GM10266 (cell line): Measurements from ENCODE around the gene NTSR1.

Source experiments
- DNase-seq: peaks from one replicate; pipeline ENCODE4 v3.0.0; 2012; ENCODE audit errors: extremely low spot score
- TF ChIP-seq, protein P1 (sequence below): IDR thresholded peaks from 2 replicates; pipeline ENCODE4 v1.5.1; 2012; ENCODE audit warnings: mild to moderate bottlenecking, low read depth; ENCODE audit not compliant: control insufficient read depth, insufficient read depth; ENCODE audit errors: missing control alignments

The NTSR1 gene

GRCh38 chr20:62786157-62786556 is 77.5 kb downstream of the NTSR1 start:
- DNase-seq = no peak

GRCh38 chr20:62787321-62787720 is 78.7 kb downstream of the NTSR1 start:
- TF ChIP-seq, protein P1, sequence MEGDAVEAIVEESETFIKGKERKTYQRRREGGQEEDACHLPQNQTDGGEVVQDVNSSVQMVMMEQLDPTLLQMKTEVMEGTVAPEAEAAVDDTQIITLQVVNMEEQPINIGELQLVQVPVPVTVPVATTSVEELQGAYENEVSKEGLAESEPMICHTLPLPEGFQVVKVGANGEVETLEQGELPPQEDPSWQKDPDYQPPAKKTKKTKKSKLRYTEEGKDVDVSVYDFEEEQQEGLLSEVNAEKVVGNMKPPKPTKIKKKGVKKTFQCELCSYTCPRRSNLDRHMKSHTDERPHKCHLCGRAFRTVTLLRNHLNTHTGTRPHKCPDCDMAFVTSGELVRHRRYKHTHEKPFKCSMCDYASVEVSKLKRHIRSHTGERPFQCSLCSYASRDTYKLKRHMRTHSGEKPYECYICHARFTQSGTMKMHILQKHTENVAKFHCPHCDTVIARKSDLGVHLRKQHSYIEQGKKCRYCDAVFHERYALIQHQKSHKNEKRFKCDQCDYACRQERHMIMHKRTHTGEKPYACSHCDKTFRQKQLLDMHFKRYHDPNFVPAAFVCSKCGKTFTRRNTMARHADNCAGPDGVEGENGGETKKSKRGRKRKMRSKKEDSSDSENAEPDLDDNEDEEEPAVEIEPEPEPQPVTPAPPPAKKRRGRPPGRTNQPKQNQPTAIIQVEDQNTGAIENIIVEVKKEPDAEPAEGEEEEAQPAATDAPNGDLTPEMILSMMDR = no peak
- no peak for DNase-seq

More at GRCh38 chr20:62786157-62786556, 77.5 kb downstream of the NTSR1 start:
- TF ChIP-seq, protein P1 = no peak

DNA sequence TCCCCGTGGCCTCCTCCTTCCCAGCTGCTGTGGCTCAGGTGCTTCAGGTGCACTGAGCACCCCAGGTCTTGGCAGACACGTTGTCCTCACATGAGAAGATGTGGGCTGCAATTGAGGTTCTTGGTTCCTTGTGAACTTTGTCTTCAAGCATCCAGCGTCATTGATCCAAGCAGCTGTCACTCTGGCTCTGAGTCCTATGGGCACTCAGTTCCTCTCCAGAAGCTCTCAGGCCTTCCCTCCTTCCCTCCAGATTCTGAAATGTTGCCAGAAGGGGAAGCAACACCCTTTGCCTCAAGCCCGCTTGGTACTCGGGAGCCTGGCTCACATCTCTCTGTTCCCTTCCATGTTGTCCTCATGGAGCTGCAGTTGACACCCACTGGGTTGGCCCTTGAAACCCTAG is 79.2 kb downstream of the NTSR1 start:
- TF ChIP-seq, protein P1 = no peak
- DNase-seq = no peak

DNA sequence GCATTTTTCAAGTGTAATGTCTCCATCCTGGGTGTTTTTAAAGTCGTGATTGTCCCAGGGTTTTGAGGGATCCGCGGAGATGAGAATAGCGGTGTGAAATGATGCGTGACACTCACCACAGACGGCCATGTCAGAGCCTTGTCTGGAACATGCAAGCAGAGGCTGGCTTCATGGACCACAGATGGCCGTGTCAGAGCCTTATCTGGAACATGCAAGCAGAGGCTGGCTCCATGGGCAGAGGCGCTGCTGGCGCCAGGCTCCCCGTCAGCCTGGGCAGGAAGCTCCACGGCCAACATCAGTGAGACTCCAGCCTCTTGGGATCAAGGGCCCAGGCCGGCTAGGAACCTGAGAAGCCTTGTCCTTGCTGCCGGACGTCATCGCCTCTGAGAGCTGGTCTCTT is 80.0 kb downstream of the NTSR1 start:
- no peak for DNase-seq
- TF ChIP-seq, protein P1 = no peak

DNA sequence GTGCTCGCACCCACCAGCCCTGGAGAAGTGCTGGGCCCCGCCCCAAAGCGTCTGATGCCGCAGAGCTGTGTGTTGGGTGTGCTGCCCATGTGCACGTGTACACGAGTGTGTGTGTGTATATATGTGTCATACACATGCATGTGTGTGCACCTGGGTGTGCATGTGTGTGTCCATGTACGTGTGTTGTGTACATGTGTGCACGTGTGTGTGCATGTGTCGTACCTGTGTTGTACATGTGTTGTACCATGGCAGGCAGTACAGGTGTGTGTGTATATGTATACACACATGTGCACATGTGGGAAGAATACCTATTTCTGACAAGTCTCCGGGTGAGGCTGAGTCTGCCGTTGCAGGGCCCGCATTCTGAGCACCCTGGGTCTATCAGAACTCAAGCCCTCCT is 81.4 kb downstream of the NTSR1 start:
- TF ChIP-seq, protein P1 = no peak
- no peak for DNase-seq

DNA sequence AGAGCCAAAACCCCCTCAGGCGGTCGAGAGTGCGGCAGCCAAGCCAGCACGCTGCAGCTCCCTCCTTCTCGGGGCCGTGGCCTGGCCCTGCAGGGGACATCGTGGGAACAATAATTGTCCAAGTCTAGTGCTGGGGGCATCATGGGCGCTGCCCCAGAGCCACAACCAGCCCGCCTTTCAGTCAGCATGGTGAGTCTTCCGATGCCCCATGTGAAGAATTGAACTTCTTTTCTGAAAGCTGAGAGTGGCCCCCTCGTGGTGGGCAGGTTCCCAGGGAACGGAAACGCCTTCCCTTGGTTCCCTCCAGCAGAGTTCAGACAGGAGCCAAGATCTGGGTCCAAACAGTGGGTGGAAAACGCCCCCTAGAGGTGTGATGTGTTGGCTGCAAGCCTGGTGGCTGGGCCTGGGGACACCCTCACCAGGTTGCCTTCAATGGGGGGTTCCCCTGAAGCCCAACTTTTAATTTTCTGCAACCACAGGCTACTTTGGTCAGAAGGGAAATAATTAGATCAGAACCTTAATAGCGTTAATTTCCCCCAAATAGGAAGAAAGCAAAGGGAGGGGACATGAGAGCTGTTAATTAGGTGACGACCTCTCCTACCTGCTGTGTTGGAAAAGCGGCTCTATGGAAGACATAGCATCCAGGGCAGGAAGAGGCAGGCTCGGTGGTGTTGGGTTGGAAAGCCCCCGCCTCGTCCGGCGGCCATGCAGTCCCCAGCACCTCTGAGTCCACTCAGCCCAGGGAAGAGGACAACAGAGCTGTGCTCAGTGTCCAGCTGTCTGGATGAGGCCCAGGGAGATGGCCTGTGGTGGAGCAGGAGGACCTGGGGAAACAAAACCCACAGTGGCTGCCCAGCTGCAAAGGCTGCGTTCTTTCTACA is 82.9 kb downstream of the NTSR1 start:
- TF ChIP-seq, protein P1 = peak; percentile 85
- DNase-seq = peak; percentile 84
